ENCODE measurements around the gene IQGAP2. TPM values are rescaled to one million over a fixed set of nuclear protein-coding genes. Genes with fewer than 3 reads are reported as not detected.

The IQGAP2 gene
- total RNA-seq, 4 donors from 2014 or later, result 46.8 to 121 (median 97.0) TPM

- intact Hi-C loops (cut with DNase I; ENCODE audit: low total_unique reads) (loop anchor here (5.0 kb wide), 1 partner anchor 976 kb away; no protein-coding TSS in a partner anchor), in situ Hi-C loops (cut with MboI; ENCODE audit: low pct_ligation_motif_present in 1 of 4, low pct_unique_long_range_greater_than_20kb in 1 of 4, low sequenced_read_pairs in 3 of 4) (no loop called here)
- Histone ChIP-seq H3K9me3 (no peaks in the 10 kb centered on the region), H3K4me3 (no peak overlapping the region), H3K27me3 (no peaks in the 10 kb centered on the region), H3K4me1 (peaks cover 0 to 8% (median 0%) of the 10 kb centered on the region in 4 donors), H3K27ac (no peak overlapping the region), H3K36me3 (no peaks in the 10 kb centered on the region)
- no peak for DNase-seq
- TF ChIP-seq POLR2AphosphoS5 (IDR thresholded peaks at IDR 0.05) (no peak), CTCF (IDR thresholded peaks at IDR 0.05) (no peak), EP300 (IDR thresholded peaks at IDR 0.05; ENCODE audit: low read depth) (no peak), POLR2A (IDR thresholded peaks at IDR 0.05) (no peak)
These were observed 173.4 kb downstream of the IQGAP2 start for GRCh38 chr5:76576450-76576849.

GRCh38 chr5:76576996-76577395 is 173.9 kb downstream of the IQGAP2 start:
- in situ Hi-C loops (cut with MboI; ENCODE audit: low pct_ligation_motif_present in 1 of 4, low pct_unique_long_range_greater_than_20kb in 1 of 4, low sequenced_read_pairs in 3 of 4), result no loop called here
- Histone ChIP-seq H3K4me3 (no peak overlapping the region), H3K9me3 (no peaks in the 10 kb centered on the region), H3K36me3 (no peaks in the 10 kb centered on the region), H3K27me3 (no peaks in the 10 kb centered on the region), H3K4me1 (peaks cover 0 to 13% (median 3%) of the 10 kb centered on the region in 4 donors), H3K27ac (no peak overlapping the region)
- intact Hi-C loops (cut with DNase I; ENCODE audit: low total_unique reads), result loop anchor here (5.0 kb wide), 1 partner anchor 975 kb away; no protein-coding TSS in a partner anchor
- DNase-seq, result no peak
- no peak for TF ChIP-seq EP300 (IDR thresholded peaks at IDR 0.05; ENCODE audit: low read depth)
- TF ChIP-seq CTCF (IDR thresholded peaks at IDR 0.05), result no peak
- no peak for TF ChIP-seq POLR2A (IDR thresholded peaks at IDR 0.05)
- no peak for TF ChIP-seq POLR2AphosphoS5 (IDR thresholded peaks at IDR 0.05)
- 78 to 92% methylated on average over 4 of the region's 4 CpGs for WGBS, 2 donors (ENCODE audit: low coverage in 1 of 2)

- in situ Hi-C loops (cut with MboI; ENCODE audit: low pct_ligation_motif_present in 1 of 4, low pct_unique_long_range_greater_than_20kb in 1 of 4, low sequenced_read_pairs in 3 of 4), result no loop called here
- no peak for DNase-seq
- no peak overlapping the region for H3K4me3 ChIP-seq
- WGBS, 2 donors (ENCODE audit: low coverage in 1 of 2), result 89 to 95% methylated on average over 7 of the region's 7 CpGs
- H3K27ac ChIP-seq, result no peak overlapping the region
- H3K9me3 ChIP-seq, result no peaks in the 10 kb centered on the region
- no peaks in the 10 kb centered on the region for H3K27me3 ChIP-seq
- no peaks in the 10 kb centered on the region for H3K36me3 ChIP-seq
- intact Hi-C loops (cut with DNase I; ENCODE audit: low total_unique reads), result loop anchor here (5.0 kb wide), 1 partner anchor 973 kb away; no protein-coding TSS in a partner anchor
- peaks cover 0 to 31% (median 12%) of the 10 kb centered on the region in 4 donors for H3K4me1 ChIP-seq
- no peak for TF ChIP-seq POLR2AphosphoS5 (IDR thresholded peaks at IDR 0.05)
- TF ChIP-seq POLR2A (IDR thresholded peaks at IDR 0.05), result no peak
- no peak for TF ChIP-seq EP300 (IDR thresholded peaks at IDR 0.05; ENCODE audit: low read depth)
- no peak for TF ChIP-seq CTCF (IDR thresholded peaks at IDR 0.05)
These were observed 176.3 kb downstream of the IQGAP2 start for GRCh38 chr5:76579166-76579937.

GRCh38 chr5:76580981-76581380 is 177.9 kb downstream of the IQGAP2 start:
- no peak for TF ChIP-seq POLR2A (IDR thresholded peaks at IDR 0.05)
- no peak for TF ChIP-seq EP300 (IDR thresholded peaks at IDR 0.05; ENCODE audit: low read depth)
- no peak for TF ChIP-seq POLR2AphosphoS5 (IDR thresholded peaks at IDR 0.05)
- no peak for TF ChIP-seq CTCF (IDR thresholded peaks at IDR 0.05)
- no peak for DNase-seq
- Histone ChIP-seq H3K4me3 (no peak overlapping the region), H3K27me3 (no peaks in the 10 kb centered on the region), H3K4me1 (peaks cover 0 to 31% (median 14%) of the 10 kb centered on the region in 4 donors), H3K9me3 (no peaks in the 10 kb centered on the region), H3K27ac (no peak overlapping the region), H3K36me3 (no peaks in the 10 kb centered on the region)
- in situ Hi-C loops (cut with MboI; ENCODE audit: low pct_ligation_motif_present in 1 of 4, low pct_unique_long_range_greater_than_20kb in 1 of 4, low sequenced_read_pairs in 3 of 4) (no loop called here), intact Hi-C loops (cut with DNase I; ENCODE audit: low total_unique reads) (no loop called here)
- WGBS, 2 donors (ENCODE audit: low coverage in 1 of 2), result 87 to 94% methylated on average over 3 of the region's 3 CpGs

Measured in transverse colon (tissue), 4 donors.